COLO668 (cell line): ENCODE data around the gene HMGXB3.

Source experiments
- DNase-seq: peaks from one replicate; lab custom pipeline; 2025; ENCODE audit not compliant: unreplicated experiment; lab: John Stamatoyannopoulos, UW

The HMGXB3 gene

GRCh38 chr5:150067405-150067960 lies 66.9 kb downstream of the HMGXB3 start:
- no peak for DNase-seq

GRCh38 chr5:150068071-150068470 lies 67.5 kb downstream of the HMGXB3 start:
- no peak for DNase-seq

- DNase-seq, result no peak
Observed at GRCh38 chr5:150068472-150068871, 67.9 kb downstream of the HMGXB3 start.

GRCh38 chr5:150068961-150069645 lies 68.6 kb downstream of the HMGXB3 start:
- no peak for DNase-seq

GRCh38 chr5:150069672-150070627 lies 69.4 kb downstream of the HMGXB3 start:
- no peak for DNase-seq

- no peak for DNase-seq
Observed at GRCh38 chr5:150070821-150071220, 70.3 kb downstream of the HMGXB3 start.

GRCh38 chr5:150073086-150073625 lies 72.6 kb downstream of the HMGXB3 start:
- no peak for DNase-seq

GRCh38 chr5:150073677-150074076 lies 73.1 kb downstream of the HMGXB3 start:
- no peak for DNase-seq

- no peak for DNase-seq
Observed at GRCh38 chr5:150075233-150075632, 74.7 kb downstream of the HMGXB3 start.

- DNase-seq, result no peak
Observed at GRCh38 chr5:150075806-150076205, 75.3 kb downstream of the HMGXB3 start.

- DNase-seq, result no peak
Observed at GRCh38 chr5:150077060-150077459, 76.5 kb downstream of the HMGXB3 start.

- DNase-seq, result no peak
Observed at GRCh38 chr5:150077996-150078801, 77.7 kb downstream of the HMGXB3 start.

GRCh38 chr5:150078802-150079689 lies 78.5 kb downstream of the HMGXB3 start:
- DNase-seq, result no peak

GRCh38 chr5:150079909-150080461 lies 79.4 kb downstream of the HMGXB3 start:
- DNase-seq, result no peak

- no peak for DNase-seq
Observed at GRCh38 chr5:150080696-150081435, 80.3 kb downstream of the HMGXB3 start.

GRCh38 chr5:150081541-150082283 lies 81.2 kb downstream of the HMGXB3 start:
- no peak for DNase-seq

GRCh38 chr5:150082374-150082773 lies 81.8 kb downstream of the HMGXB3 start:
- no peak for DNase-seq

GRCh38 chr5:150082889-150083288 lies 82.3 kb downstream of the HMGXB3 start:
- no peak for DNase-seq
